GM19238 (cell line): ENCODE measurements around the gene TSC22D2.

Source experiments
- DNase-seq: peaks from one replicate; pipeline ENCODE4 v3.0.0; 2011; ENCODE audit warnings: low spot score; ENCODE audit not compliant: insufficient read length

The TSC22D2 gene

DNA sequence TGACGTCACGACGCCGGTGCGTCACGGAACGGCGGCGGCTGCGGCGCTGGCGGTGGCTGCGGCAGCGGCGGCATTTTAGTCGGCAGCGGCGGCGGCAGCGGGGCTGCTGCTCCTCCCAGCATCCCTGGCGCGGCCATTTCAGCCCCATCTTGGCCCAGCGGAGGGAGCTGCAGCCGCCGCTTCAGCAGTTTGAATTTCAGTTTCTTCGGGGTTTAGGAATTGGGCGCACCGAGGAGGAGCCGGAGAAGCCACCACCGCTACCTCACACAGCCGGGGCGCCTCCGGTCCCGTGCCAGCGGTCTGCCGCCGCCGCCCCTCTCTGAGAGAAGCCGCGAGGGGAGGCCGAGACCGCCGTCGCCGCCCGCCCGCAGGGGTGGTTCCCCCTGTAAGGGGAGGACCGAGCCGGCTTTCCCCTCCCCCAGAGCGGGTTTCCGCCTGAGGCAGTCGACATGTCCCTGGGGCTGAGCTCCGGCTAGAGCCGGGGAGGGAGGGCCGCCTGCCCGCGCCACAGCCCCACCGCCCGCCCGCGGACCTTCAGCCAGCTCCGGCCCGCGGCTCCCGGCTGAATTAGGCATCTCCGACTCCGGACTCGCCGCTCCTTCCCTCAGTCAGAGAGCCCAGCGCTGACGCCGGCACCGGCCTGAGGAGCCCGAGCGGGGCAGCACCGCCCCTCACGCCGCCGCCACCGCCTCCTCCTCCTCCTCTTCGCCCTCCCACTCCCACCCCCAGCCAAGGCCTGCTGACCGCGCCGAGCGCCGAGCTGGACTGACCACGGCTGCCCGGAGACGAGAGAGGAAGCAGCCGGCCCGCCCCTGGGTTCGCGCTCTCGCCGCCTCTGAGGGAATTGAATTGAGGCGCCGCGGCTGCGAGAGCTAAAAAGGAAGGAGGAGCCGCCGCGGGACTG, at the start of gene TSC22D2:
TSS of gene TSC22D2 (plus strand) at position 78 of the 904 bp plus-strand sequence. CDS start 1,053 bp downstream, outside the sequence.
- DNase-seq, result peak; percentile 68

DNA sequence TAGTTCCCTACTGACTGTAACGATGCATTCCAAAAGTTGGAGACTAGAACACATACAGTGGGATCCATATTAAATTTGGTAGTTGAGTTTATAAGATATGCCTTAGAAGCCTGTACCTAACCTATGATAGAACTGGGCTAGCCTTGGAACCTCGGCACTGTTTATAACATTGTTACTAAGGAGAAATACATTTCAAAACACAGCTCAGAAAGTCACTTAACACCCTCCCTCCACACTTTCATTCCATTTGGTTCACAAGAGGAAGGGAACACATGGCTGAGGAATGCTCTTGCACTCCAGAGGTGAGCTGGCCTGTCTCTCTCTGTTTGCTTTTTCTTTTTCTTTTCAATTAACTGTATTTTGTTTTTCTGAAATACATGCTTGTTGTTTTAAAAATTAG, 48.7 kb upstream of the TSC22D2 start:
- DNase-seq, result no peak

DNA sequence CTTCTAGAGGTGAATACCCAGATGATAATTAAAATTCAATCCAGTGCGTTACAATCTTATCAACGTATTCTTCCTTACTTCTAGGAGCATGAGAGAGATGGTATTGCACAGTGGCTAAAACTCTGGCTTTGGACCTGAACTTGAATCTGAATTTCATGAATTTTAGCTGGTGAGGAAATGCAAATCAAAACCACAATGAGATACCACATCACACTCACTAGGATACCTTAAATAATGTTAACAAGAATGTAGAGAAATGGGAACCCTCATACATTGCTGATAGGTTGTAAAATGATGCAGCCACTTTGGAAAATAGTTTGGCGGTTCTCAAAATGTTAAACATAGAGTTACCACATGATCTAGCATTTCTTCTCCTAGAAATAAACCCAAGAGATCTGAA, 47.1 kb upstream of the TSC22D2 start:
- no peak for DNase-seq

- no peak for DNase-seq
These were observed 45.4 kb upstream of the TSC22D2 start for GRCh38 chr3:150362515-150363302.

- DNase-seq, result no peak
These were observed 44.7 kb upstream of the TSC22D2 start for GRCh38 chr3:150363420-150363819.

DNA sequence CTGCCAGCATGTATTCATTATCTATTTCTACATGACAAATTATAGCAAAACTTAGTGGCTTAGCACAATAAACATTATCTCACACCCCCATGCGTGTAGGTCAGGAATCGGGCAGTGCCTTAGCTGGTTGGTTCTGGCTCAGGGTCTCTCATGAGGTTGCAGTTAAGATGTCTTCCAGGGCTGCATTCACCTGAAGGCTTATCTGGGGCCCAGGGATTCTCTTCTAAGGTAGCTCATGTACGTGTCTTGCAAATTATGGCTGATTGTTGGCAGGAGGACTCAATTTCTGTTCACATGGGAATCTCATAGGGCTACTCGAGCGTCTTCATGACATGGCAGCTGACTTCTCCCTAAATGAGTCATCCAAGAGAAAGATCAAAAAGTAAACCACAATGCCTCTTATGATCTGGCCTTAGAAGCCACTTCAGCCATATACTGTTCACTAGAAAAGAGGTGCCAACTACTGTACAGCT, 42.9 kb upstream of the TSC22D2 start:
- no peak for DNase-seq

- DNase-seq, result no peak
These were observed 40.3 kb upstream of the TSC22D2 start for GRCh38 chr3:150367757-150368156.

DNA sequence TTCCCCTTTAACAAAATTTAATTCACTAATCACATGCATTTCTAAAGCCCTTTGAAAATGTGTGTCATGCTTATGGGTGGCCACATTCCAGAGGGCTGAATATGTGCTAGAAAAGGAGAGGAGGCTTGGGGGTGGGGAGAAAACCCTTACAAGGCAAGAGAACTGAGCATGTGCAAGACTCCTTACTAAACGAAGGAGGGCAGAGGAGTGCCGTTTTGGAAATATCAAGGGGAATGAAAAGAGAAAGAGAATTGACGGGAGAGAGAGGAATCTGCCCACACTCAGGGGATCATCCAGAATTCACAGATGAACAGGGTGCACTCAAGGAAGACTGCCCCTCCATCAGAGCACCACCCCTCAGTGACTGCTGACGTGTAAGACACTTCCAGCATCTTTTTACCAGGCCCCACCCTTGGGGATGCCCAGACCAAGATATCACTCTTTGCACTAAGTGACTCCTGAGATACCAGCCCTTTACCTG, 37.9 kb upstream of the TSC22D2 start:
- no peak for DNase-seq

DNA sequence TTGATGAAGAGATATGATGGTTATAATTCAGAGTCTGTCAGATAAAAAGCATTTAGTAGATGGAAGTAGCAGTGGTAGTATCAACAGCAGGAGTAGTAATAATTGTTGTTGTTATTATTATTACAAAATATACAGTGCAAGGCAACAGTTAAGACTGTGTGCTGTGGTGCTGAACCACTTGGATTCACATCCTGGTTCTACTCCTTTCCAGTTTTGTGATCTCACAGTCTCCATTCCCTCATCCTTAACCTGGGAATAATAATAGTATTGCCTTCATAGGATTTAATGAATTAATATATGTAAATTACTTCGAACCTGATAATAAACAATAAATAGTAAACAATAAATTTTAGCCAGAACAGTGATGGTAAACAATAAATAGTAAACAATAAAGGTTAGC, 37.1 kb upstream of the TSC22D2 start:
- no peak for DNase-seq

GRCh38 chr3:150371741-150372254, 36.3 kb upstream of the TSC22D2 start:
- DNase-seq, result no peak

- DNase-seq, result no peak
These were observed 35.8 kb upstream of the TSC22D2 start for GRCh38 chr3:150372320-150372719.

GRCh38 chr3:150372722-150373121, 35.4 kb upstream of the TSC22D2 start:
- no peak for DNase-seq

DNA sequence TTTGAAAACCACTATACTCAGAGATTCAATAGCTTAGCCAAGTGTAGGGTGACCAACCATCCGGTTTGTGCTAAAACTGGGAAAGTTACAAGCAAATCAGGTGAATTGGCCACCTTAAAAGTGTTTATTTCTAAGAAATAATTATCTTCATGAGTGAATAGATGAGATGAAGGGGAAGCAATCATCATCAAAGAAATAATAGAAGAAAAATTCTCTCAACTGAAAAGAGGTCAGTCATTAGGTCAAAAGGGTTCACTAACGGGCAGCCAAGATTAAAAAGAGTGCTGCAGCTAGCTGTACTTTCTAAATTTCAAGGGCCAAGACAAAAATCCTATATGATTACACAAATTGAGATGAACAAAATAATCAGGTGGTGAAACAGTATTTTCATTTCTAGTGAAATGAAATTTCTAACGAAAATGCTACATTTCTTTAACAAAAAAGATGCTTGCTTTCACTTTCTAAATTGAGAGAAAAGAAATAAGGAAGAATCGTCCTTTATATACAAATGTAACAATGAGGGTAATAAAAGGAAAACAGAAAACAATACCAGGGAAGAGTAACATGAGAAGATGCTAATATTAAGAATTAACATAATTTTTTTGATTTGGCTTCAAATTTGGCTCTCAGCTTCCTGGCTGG, 34.7 kb upstream of the TSC22D2 start:
- no peak for DNase-seq

DNA sequence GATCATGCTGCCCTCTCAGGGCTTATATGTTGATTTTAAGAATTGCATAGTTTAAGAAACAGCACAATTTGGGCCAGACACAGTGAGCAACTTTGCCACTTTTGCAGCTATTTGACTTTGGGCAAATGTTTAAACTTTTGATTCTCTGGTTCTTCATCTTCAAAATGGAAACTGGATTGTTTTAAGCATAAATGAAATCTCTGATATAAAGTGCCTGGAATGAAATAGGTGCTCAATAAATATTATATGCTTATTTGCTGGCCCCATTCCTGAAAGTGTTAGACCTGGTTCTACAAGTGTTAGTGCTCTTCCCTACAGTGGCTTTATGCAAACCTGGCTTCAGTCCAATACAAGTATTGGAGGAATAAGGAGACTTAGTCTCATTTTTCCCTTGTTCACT, 33.1 kb upstream of the TSC22D2 start:
- DNase-seq, result no peak

DNA sequence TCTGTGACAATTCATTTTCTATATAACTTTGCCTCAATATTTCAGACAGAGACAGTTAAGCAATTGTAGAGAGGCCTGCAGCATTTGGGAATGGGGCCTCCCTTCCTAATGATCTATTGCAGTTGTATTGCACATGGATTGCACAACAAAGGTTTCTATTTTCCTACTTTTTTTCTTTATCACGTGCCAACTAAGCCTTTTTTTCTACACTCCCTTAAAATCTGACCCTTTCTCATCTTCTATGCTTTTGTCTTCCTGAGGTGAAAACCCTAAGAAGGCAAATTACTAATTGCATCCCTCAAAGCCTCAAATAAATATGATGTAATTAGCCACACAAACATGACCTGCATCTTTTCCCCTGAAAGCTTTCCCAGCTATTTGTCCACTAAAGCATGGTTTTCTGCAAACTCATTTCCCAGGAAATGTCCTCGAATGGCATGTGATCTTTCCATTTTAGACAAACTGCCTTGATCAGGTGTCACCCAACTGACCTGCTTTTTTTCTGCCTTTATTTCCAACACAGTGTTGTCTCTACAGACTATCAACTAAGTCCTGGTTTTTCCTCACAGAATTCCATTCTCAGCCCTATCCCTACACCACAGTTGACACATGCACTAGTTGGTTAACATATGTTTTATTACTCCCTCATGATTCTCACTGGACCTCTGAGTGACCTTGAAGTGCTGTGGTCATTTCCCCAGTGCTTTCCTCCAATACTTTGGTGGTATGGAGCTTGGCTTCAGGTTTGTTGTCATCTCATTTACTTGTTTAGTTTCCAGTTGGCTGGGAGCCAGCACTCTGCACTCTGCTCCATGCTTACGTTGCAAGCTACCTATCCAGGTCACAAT, 31.9 kb upstream of the TSC22D2 start:
- DNase-seq, result no peak

DNA sequence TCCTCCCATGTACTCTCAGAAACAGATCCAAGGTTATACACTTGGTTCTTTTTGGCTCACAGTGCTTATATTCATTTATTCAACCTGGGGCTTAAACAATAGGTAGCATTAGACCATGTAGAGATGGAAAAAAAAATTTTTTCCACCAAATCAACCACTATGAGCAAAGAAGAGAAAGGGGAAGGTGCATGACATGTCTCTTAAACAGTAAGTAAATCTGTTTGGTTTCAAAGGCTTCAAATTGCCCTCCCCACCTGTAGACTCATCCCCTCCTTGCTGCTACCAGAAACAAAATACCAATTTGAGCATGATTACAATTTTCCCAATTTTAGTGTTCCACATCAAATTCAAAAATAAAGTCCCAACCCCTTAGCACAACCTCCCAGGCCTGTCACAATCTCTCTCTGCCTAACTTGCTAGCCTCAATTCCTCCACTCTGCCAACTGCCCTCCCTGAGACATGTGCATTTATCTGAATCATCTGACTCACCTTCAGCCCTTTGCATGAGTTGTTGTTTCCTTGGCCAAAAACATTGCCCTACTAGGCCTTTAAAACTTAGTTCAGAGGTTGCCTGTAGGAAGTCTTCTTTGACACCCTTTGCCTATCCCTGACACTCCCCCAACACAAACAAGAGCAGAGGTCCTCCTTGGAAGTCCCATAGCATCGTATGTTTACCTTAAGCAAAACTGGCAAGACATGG, 30.3 kb upstream of the TSC22D2 start:
- DNase-seq, result no peak

DNA sequence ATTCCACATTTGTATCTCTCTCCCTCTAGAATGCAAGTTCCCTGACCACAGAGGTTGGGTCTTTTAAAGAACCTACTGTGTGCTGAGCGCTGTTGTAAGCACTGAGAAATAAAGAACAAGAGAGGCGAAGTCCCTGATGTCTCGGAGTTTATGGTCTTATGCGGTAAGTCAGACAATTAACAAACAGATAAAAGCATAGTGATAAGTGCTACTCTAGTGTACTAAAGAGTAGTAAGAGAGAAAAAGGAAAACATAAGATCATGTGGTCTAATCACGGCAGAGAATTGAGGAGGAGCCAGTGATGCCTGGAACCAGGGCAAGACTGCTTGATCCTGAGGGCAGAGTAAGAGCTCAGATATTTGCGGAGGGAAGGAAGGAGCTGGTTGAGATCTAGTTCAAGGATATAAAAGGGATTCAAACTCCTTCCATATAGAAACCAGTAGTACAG, 29.8 kb upstream of the TSC22D2 start:
- no peak for DNase-seq

DNA sequence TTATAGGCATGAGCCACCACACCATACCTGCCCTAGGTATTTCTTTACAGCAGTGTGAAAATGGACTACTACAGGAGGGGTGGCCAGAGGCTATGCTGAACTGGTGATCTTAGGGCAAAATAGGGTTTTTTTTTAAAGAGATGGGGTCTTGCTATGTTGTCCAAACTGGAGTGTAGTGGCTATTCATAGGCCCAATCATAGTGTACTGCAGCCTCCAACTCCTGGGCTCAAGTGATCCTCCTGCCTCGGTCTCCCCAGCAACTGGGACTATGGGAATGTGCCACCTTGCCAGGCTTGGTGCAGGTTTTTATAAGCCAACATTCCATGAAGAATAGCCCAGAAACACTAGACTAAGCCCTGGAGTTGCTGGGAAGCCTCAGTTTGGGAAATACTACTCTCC, 28.6 kb upstream of the TSC22D2 start:
- no peak for DNase-seq

- DNase-seq, result peak; percentile 57
These were observed 23.5 kb upstream of the TSC22D2 start for GRCh38 chr3:150384296-150385212.
